SH-SY5Y (cell line): Measurements from ENCODE around the gene KIF26B.

Experiments used
- GATA2 ChIP-seq: IDR thresholded peaks from 2 replicates; pipeline ENCODE4 v1.6.1; 2011; ENCODE audit warnings: mild to moderate bottlenecking, low read depth, low read length
- GATA3 ChIP-seq: IDR thresholded peaks from 2 replicates; pipeline ENCODE4 v1.6.1; 2011; ENCODE audit warnings: low read depth, mild to moderate bottlenecking, low read length, moderate library complexity

DNA sequence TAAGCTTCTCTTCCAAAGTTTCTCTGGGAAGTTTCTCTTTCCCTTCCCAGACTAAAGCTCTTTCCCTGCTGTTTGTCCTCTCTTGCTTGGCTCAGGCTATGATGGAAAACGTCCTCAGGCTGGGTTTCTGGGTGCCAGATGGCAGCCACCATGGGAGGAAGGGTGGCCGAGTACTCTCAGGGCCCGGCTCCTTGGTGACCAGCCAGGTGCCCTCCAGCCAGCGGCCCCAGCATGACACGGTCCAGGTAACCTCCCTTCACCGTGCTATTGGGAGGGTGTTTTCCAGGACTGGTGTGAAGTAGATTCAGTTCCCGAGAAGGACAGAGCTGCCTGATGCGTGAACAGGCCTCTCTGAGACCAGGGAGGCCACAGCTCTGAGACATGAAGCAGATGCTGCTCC lies 60.3 kb downstream of the KIF26B start:
- TF ChIP-seq GATA2 (no peak), GATA3 (no peak)
